ENCODE data around the gene VPS52.

The VPS52 gene

DNA sequence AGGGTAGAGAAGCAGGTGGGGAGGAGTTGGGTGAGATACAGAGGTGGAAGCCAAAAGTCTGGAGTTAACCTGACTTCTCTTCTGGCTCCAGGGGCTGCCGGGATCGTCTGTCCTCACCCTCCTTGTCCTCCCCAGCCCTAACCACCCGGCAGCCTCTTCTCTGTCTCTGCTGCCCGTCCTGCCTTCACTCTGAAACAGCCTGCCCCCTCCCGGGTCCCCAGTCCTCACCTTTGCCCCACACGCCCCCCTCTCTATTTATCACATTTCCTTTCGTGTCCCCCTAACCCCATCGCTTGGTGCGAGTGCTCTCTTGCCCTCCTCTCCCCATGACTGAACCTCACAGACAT, 57.7 kb downstream of the VPS52 start:
- peak overlapping the region; percentile 87 for H3K4me2 ChIP-seq
- peaks cover 5% of the 10 kb centered on the region; the same call in 1 of the 2 replicates for H4K20me1 ChIP-seq
- peaks cover 31% of the 10 kb centered on the region for H3K4me1 ChIP-seq
- H3K36me3 ChIP-seq, result peaks cover 28% of the 10 kb centered on the region; the same call in 1 of the 2 replicates
- H3K4me3 ChIP-seq, result peak overlapping the region; percentile 65
- H3K27ac ChIP-seq, result no peak overlapping the region
- peaks cover 43% of the 10 kb centered on the region for H3K27me3 ChIP-seq
- H3K9ac ChIP-seq, result peak overlapping the region; percentile 65; the same call in 1 of the 2 replicates
- H3K9me3 ChIP-seq, result no peaks in the 10 kb centered on the region
- TF ChIP-seq Cebpa-rat (IDR thresholded peaks at IDR 0.05), result no peak

DNA sequence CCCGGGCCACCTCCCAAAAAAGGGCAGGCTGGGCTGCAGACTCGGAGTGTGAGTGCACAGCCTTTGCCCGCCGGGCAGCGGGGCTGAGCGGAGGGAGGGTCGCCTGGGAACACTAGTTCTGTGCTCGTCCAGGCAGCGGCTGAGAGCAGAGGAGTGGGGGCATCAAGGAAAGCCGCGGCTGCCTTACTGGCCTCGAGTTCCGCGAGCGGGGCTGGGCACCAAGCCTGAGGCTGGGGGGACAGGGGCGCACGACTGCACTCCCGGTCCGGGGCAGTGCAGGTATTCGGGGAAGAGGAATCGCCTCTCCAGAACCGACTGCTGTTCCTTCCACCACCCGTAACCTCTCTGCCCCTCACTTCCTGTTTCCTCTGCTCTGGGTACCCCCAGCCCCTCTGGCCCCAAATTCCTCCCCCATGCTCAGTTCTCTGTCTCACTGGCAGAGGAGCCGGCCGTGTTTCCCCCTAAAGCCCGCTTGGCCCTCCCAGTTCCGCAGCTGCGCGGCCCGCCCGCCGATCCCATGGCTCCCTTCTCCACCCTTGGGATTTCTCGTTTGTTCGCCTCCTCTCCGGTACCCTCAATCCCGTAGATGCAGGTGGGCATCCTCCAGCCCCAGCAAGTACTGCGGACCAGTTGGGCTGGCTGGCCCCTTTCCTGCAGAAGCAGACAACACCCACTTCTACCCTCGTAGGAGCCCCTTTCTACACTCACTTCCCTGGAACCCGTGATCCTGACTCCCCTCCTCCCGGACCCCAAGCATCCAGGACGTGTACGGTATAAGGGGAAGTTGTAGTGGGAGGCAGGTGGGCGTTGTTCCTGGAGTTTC, 58.3 kb downstream of the VPS52 start:
- Histone ChIP-seq H3K9ac (peak overlapping the region; percentile 65), H3K27me3 (peaks cover 43% of the 10 kb centered on the region), H3K4me2 (peak overlapping the region; percentile 87), H3K4me1 (peaks cover 34% of the 10 kb centered on the region), H4K20me1 (peaks cover 7% of the 10 kb centered on the region; the same call in 1 of the 2 replicates), H3K36me3 (peaks cover 28% of the 10 kb centered on the region; the same call in 1 of the 2 replicates), H3K9me3 (no peaks in the 10 kb centered on the region), H3K4me3 (peak overlapping the region; percentile 65), H3K27ac (peak overlapping the region; percentile 12; the same call in 1 of the 2 replicates)
- no peak for TF ChIP-seq Cebpa-rat (IDR thresholded peaks at IDR 0.05)

GRCh38 chr6:33212857-33213165, 58.9 kb downstream of the VPS52 start:
- H3K36me3 ChIP-seq, result peaks cover 28% of the 10 kb centered on the region; the same call in 1 of the 2 replicates
- H3K9me3 ChIP-seq, result no peaks in the 10 kb centered on the region
- peak overlapping the region; percentile 12; the same call in 1 of the 2 replicates for H3K27ac ChIP-seq
- H3K4me1 ChIP-seq, result peaks cover 35% of the 10 kb centered on the region
- H3K9ac ChIP-seq, result peak overlapping the region; percentile 65
- peak overlapping the region; percentile 65 for H3K4me3 ChIP-seq
- TF ChIP-seq Cebpa-rat (IDR thresholded peaks at IDR 0.05), result no peak
- H3K27me3 ChIP-seq, result peaks cover 43% of the 10 kb centered on the region
- peaks cover 7% of the 10 kb centered on the region; the same call in 1 of the 2 replicates for H4K20me1 ChIP-seq
- H3K4me2 ChIP-seq, result peak overlapping the region; percentile 87

- Histone ChIP-seq H3K36me3 (peaks cover 28% of the 10 kb centered on the region; the same call in 1 of the 2 replicates), H3K4me3 (no peak overlapping the region), H3K9ac (no peak overlapping the region), H3K27me3 (peaks cover 44% of the 10 kb centered on the region), H4K20me1 (peaks cover 7% of the 10 kb centered on the region; the same call in 1 of the 2 replicates), H3K9me3 (no peaks in the 10 kb centered on the region), H3K27ac (no peak overlapping the region), H3K4me1 (peaks cover 41% of the 10 kb centered on the region), H3K4me2 (peak overlapping the region; percentile 87)
- TF ChIP-seq Cebpa-rat (IDR thresholded peaks at IDR 0.05), result no peak
Measured at GRCh38 chr6:33211666-33212422, 59.8 kb downstream of the VPS52 start.

GRCh38 chr6:33211136-33211535, 60.5 kb downstream of the VPS52 start:
- Histone ChIP-seq H3K27me3 (peaks cover 51% of the 10 kb centered on the region), H3K4me1 (peaks cover 41% of the 10 kb centered on the region)

GRCh38 chr6:33209856-33210255, 61.8 kb downstream of the VPS52 start:
- H3K9ac ChIP-seq, result 0 out of 2 replicates have a peak overlapping the region, but pooled peaks have one; percentile 95
- no peak for TF ChIP-seq Cebpa-rat (IDR thresholded peaks at IDR 0.05)
- no peaks in the 10 kb centered on the region for H3K9me3 ChIP-seq
- H3K4me1 ChIP-seq, result peaks cover 49% of the 10 kb centered on the region
- H3K27ac ChIP-seq, result no peak overlapping the region
- peaks cover 28% of the 10 kb centered on the region; the same call in 1 of the 2 replicates for H3K36me3 ChIP-seq
- H3K27me3 ChIP-seq, result peaks cover 47% of the 10 kb centered on the region
- no peak overlapping the region for H3K4me2 ChIP-seq
- H4K20me1 ChIP-seq, result peaks cover 7% of the 10 kb centered on the region; the same call in 1 of the 2 replicates
- H3K4me3 ChIP-seq, result no peak overlapping the region

More at GRCh38 chr6:33211136-33211535, 60.5 kb downstream of the VPS52 start:
- Histone ChIP-seq H3K27ac (no peak overlapping the region), H3K9ac (no peak overlapping the region), H3K4me2 (no peak overlapping the region), H4K20me1 (peaks cover 7% of the 10 kb centered on the region; the same call in 1 of the 2 replicates), H3K36me3 (peaks cover 28% of the 10 kb centered on the region; the same call in 1 of the 2 replicates), H3K9me3 (no peaks in the 10 kb centered on the region), H3K4me3 (no peak overlapping the region)
- TF ChIP-seq Cebpa-rat (IDR thresholded peaks at IDR 0.05), result no peak

GRCh38 chr6:33208091-33208967, 63.3 kb downstream of the VPS52 start, which contains the start of gene RING1:
TSS of gene RING1 (plus strand) at chr6:33208500. CDS start at chr6:33208823, 323 bp downstream.
- no peaks in the 10 kb centered on the region for H3K9me3 ChIP-seq
- peaks cover 51% of the 10 kb centered on the region for H3K4me1 ChIP-seq
- peak within 1 kb of the TSS; percentile 95 for H3K27ac ChIP-seq
- peak within 1 kb of the TSS; percentile 99 for H3K4me2 ChIP-seq
- H3K9ac ChIP-seq, result peak within 1 kb of the TSS; percentile 95
- peaks cover 7% of the 10 kb centered on the region; the same call in 1 of the 2 replicates for H4K20me1 ChIP-seq
- peak within 1 kb of the TSS; percentile 96 for H3K4me3 ChIP-seq
- H3K27me3 ChIP-seq, result peaks cover 32% of the 10 kb centered on the region
- no peak for TF ChIP-seq Cebpa-rat (IDR thresholded peaks at IDR 0.05)
- H3K36me3 ChIP-seq, result peaks cover 36% of the 10 kb centered on the region

DNA sequence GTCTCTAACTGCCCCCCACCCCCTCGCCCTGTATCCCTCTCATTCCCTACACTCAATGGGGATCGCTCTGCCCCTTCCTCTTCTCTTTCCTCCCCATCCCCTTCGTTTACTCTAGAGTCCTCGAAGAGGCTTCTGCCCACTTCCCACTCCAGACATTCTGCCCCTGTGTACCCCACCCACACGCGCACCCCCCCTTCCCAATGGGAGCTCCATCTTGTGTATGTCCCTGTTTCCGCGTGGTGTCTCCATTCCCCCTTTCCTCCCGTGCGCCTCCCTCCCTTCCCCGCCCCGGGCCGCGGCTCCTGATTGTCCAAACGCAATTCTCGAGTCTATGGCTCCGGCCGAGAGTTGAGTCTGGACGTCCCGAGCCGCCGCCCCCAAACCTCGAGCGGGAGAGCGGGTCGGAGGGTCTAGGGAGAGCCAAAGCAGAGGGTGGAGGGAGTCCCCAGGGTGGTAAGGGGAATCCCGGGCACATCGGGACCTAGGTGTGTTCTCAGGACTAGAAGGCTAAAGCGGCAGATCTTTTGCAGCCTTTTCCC, 64.1 kb downstream of the VPS52 start:
- Histone ChIP-seq H3K9ac (peak overlapping the region; percentile 95), H3K4me3 (peak overlapping the region; percentile 96), H3K36me3 (peaks cover 43% of the 10 kb centered on the region), H3K4me1 (peaks cover 49% of the 10 kb centered on the region), H3K4me2 (peak overlapping the region; percentile 99), H3K27ac (peak overlapping the region; percentile 95), H3K9me3 (no peaks in the 10 kb centered on the region), H3K27me3 (peaks cover 25% of the 10 kb centered on the region), H4K20me1 (peaks cover 7% of the 10 kb centered on the region; the same call in 1 of the 2 replicates)
- TF ChIP-seq Cebpa-rat (IDR thresholded peaks at IDR 0.05), result no peak
